Fibroblast of villous mesenchyme (primary cell): Measurements from ENCODE around the gene ZBP1. TPM values are rescaled to one million over a fixed set of nuclear protein-coding genes. Genes with fewer than 3 reads are reported as not detected.

ENCODE experiments used
- DNase-seq: peaks from one replicate; pipeline ENCODE4 v3.0.0-alpha.2; 2010; ENCODE audit warnings: low read depth
- H3K4me3 ChIP-seq: 2 replicates; pipeline ENCODE4 v1.5.1; 2011; ENCODE audit warnings: low read depth, mild to moderate bottlenecking, low read length
- CTCF ChIP-seq: IDR thresholded peaks from 2 replicates; pipeline ENCODE4 v1.5.1; 2012; ENCODE audit warnings: low read depth, mild to moderate bottlenecking, low read length; ENCODE audit not compliant: insufficient read depth
- total RNA-seq: library from RNA; depleted of rRNA; stranded (reverse); fragments of >200 nt; gene quantifications from 2 replicates; pipeline ENCODE4 v1.2.3, GENCODE V29; 2012

The ZBP1 gene
- total RNA-seq, 1 donor: not detected

GRCh38 chr20:57601211-57601570, 19.0 kb downstream of the ZBP1 start:
- TF ChIP-seq CTCF: no peak
- H3K4me3 ChIP-seq: no peak overlapping the region
- DNase-seq: no peak

DNA sequence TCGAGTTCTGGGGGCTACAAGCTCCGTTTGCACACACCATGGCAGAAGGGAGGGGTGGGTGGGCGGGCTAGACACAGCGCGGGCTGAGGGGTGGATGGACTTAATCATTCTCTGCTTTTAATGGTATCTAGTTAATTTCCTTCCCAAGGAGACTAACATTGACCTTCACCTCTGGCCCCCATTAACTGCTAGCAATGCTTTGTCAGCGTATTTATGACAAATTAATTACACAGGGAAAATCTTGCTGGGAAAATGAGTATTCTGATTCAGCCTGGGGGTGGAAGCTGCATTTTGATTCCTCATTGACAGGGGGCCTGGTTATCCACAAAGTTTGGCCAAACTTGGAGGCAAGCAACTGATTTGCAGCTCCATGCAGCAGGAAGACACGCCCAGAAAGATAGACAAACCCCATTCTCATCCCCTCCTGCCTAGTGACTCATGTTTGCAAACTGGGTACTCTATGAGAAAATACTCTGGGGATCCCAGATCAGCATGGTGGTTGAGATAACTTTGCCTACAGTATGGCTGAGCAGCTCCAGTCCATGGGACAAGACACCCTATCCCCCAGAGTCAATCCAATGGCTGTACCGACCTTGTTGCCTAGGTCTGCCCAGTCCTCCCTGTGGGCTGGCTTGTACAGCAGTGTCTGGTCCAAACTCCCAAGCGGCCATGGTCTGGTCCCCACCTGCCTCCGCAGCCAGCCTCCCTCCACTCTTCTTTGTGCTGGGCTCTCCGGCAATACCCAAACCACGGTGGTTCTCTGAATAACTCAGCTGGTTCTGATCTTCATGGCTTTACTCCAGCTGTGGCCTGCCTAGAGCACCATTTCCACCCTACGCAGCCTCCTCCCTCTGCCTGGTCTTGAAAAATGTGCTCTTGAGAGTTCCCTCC, 19.7 kb downstream of the ZBP1 start:
- no peak overlapping the region for H3K4me3 ChIP-seq
- DNase-seq: no peak

GRCh38 chr20:57598491-57598890, 21.7 kb downstream of the ZBP1 start:
- DNase-seq: no peak
- no peak for TF ChIP-seq CTCF
- no peak overlapping the region for H3K4me3 ChIP-seq

More for the DNA sequence above, 19.7 kb downstream of the ZBP1 start:
- TF ChIP-seq CTCF: no peak

GRCh38 chr20:57598060-57598459, 22.2 kb downstream of the ZBP1 start:
- no peak for TF ChIP-seq CTCF
- DNase-seq: no peak
- H3K4me3 ChIP-seq: no peak overlapping the region

- no peak overlapping the region for H3K4me3 ChIP-seq
- DNase-seq: peak; percentile 28
- TF ChIP-seq CTCF: peak; percentile 81
Measured at GRCh38 chr20:57596998-57597939, 23.0 kb downstream of the ZBP1 start.

DNA sequence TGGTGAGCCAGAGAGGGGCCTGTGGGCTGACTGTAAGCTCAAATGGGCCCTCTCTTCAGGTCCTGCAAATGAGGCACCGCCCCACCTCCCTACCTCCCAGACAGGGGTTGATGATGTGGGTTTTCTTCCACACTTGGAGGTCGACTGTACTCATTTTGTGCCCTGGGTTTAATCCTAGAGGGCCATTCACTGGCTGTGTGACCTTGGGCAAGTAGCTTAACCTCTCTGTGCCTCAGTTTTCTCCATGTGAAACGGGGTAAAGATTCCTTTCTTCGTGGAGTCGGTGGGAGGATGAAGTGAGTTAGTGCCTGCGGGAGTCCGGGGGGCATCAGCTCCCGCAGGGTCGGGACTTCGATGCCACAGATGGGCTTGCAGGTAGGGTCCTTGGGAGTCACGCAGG, 23.9 kb downstream of the ZBP1 start:
- no peak overlapping the region for H3K4me3 ChIP-seq
- no peak for TF ChIP-seq CTCF
- no peak for DNase-seq
